Ascending aorta (tissue), 2 donors: ENCODE measurements around the gene TBC1D5. TPM values are rescaled to one million over a fixed set of nuclear protein-coding genes. Genes with fewer than 3 reads are reported as not detected.

Experiments
- DNase-seq, 2 donors: peaks; one replicate each; pipeline ENCODE4 v3.0.0-alpha.2; 2019; ENCODE audit warnings: low spot score in 2 of 2
- H3K27ac ChIP-seq, 2 donors: fragments of 200-600 bp; sonication (generic); one replicate each; pipeline ENCODE4 v1.5.1; 2016 to 2017; ENCODE audit warnings: mild to moderate bottlenecking in 1 of 2
- H3K27me3 ChIP-seq: fragments of 200-600 bp; sonication (generic); one replicate; pipeline ENCODE4 v1.5.1; 2017
- H3K36me3 ChIP-seq, 2 donors: fragments of 200-600 bp; sonication (generic); one replicate each; pipeline ENCODE4 v1.5.1; 2016
- H3K4me1 ChIP-seq, 2 donors: fragments of 200-600 bp; sonication (generic); one replicate each; pipeline ENCODE4 v1.5.1; 2016 to 2017; ENCODE audit warnings: mild to moderate bottlenecking in 1 of 2
- H3K4me3 ChIP-seq, 2 donors: fragments of 200-600 bp; sonication (generic); one replicate each; pipeline ENCODE4 v1.5.1; 2016 to 2017; ENCODE audit warnings: mild to moderate bottlenecking in 1 of 2
- H3K9me3 ChIP-seq, 2 donors: fragments of 200-600 bp; sonication (generic); one replicate each; pipeline ENCODE4 v1.5.1; 2016
- CTCF ChIP-seq, 3 experiments: fragments of 200-600 bp in 2 of 3; fragments of 450-650 bp in 1 of 3; sonication (generic) in 2 of 3; IDR thresholded peaks; one replicate each; pipeline ENCODE4 v1.5.1; 2016 to 2019; ENCODE audit warnings: antibody characterized with exemption in 3 of 3, mild to moderate bottlenecking in 1 of 3, moderate library complexity in 1 of 3
- intact Hi-C: fragments of 100-400 bp; cut with DNase I; formaldehyde crosslinking; loops from one replicate; pipeline ENCODE4 v1.15.1; 2023
- total RNA-seq: library from RNA; depleted of rRNA; stranded (reverse); fragments of >200 nt; gene quantifications from one replicate; pipeline ENCODE4 v1.1.0, GENCODE V29; 2016

Gene TBC1D5
- total RNA-seq, 1 donor from 2014 or later, result 43.3 TPM

- Histone ChIP-seq H3K4me3 (no peak overlapping the region), H3K4me1 (no peaks in the 10 kb centered on the region), H3K9me3 (no peaks in the 10 kb centered on the region), H3K36me3 (peaks cover 5 to 8% of the 10 kb centered on the region in 2 donors), H3K27ac (no peak overlapping the region), H3K27me3 (no peaks in the 10 kb centered on the region)
- intact Hi-C loops, result no loop called here
- TF ChIP-seq CTCF (IDR thresholded peaks at IDR 0.05), result no peak
- DNase-seq, result no peak
Measured at GRCh38 chr3:17287006-17287689, 455.3 kb downstream of the TBC1D5 start.

- no peak for TF ChIP-seq CTCF (IDR thresholded peaks at IDR 0.05)
- no peak for DNase-seq
- Histone ChIP-seq H3K4me3 (no peak overlapping the region), H3K27ac (no peak overlapping the region), H3K9me3 (no peaks in the 10 kb centered on the region), H3K27me3 (no peaks in the 10 kb centered on the region), H3K36me3 (no peaks in the 10 kb centered on the region), H3K4me1 (no peaks in the 10 kb centered on the region)
- intact Hi-C loops, result no loop called here
Measured at GRCh38 chr3:17278006-17278405, 464.4 kb downstream of the TBC1D5 start.

GRCh38 chr3:17266846-17267245 is 475.6 kb downstream of the TBC1D5 start:
- Histone ChIP-seq H3K36me3 (no peaks in the 10 kb centered on the region), H3K9me3 (no peaks in the 10 kb centered on the region), H3K27me3 (no peaks in the 10 kb centered on the region), H3K27ac (no peak overlapping the region), H3K4me3 (no peak overlapping the region), H3K4me1 (no peaks in the 10 kb centered on the region)
- intact Hi-C loops, result no loop called here
- TF ChIP-seq CTCF (IDR thresholded peaks at IDR 0.05), result no peak
- DNase-seq, result no peak

- TF ChIP-seq CTCF (IDR thresholded peaks at IDR 0.05), result no peak
- H3K36me3 ChIP-seq, result no peaks in the 10 kb centered on the region
- H3K4me3 ChIP-seq, result no peak overlapping the region
- no peaks in the 10 kb centered on the region for H3K4me1 ChIP-seq
- H3K9me3 ChIP-seq, result no peaks in the 10 kb centered on the region
- intact Hi-C loops, result no loop called here
- no peaks in the 10 kb centered on the region for H3K27me3 ChIP-seq
- no peak overlapping the region for H3K27ac ChIP-seq
- no peak for DNase-seq
Measured at GRCh38 chr3:17261627-17262369, 480.6 kb downstream of the TBC1D5 start.

- Histone ChIP-seq H3K4me3 (no peak overlapping the region), H3K9me3 (no peaks in the 10 kb centered on the region), H3K4me1 (no peaks in the 10 kb centered on the region), H3K27ac (no peak overlapping the region), H3K27me3 (no peaks in the 10 kb centered on the region), H3K36me3 (no peaks in the 10 kb centered on the region)
- DNase-seq, result no peak
- intact Hi-C loops, result no loop called here
- no peak for TF ChIP-seq CTCF (IDR thresholded peaks at IDR 0.05)
Measured at GRCh38 chr3:17260257-17260656, 482.2 kb downstream of the TBC1D5 start.
